AG04449 (cell line): ENCODE results near the gene ARHGEF33.

Experiments
- CTCF ChIA-PET: fragments of 350-600 bp; formaldehyde crosslinking; extraction: SDS; loops from one replicate; lab custom pipeline; 2021; ENCODE audit warnings: antibody characterized with exemption; lab: Yijun Ruan, JAX
- POLR2A ChIA-PET: fragments of 400-600, 350-600 bp; formaldehyde crosslinking; extraction: SDS; loops from one replicate; lab custom pipeline; 2020; ENCODE audit warnings: antibody characterized with exemption, inconsistent platforms; lab: Yijun Ruan, JAX
- DNase-seq: peaks from one replicate; pipeline ENCODE4 v3.0.0-alpha.2; 2010; ENCODE audit warnings: low read depth, low spot score
- H3K4me3 ChIP-seq: 2 replicates; pipeline ENCODE4 v1.5.1; 2011; ENCODE audit warnings: low read depth, mild to moderate bottlenecking, control low read depth, low read length
- CTCF ChIP-seq: IDR thresholded peaks from one replicate; pipeline ENCODE4 v1.5.1; 2011; ENCODE audit warnings: mild to moderate bottlenecking, moderate library complexity, low read length, control low read depth, inconsistent platforms; ENCODE audit not compliant: insufficient read depth; ENCODE audit errors: missing control alignments

Gene ARHGEF33

GRCh38 chr2:39013871-39014270 is 124.2 kb downstream of the ARHGEF33 start:
- TF ChIP-seq CTCF: no peak
- ChIA-PET POLR2A (no interaction called here), CTCF (interaction anchor here (1.5 kb wide), 1 partner anchor 66 kb away, joined by 4 read pairs; no protein-coding TSS in a partner anchor)
- H3K4me3 ChIP-seq: no peak overlapping the region
- no peak for DNase-seq

DNA sequence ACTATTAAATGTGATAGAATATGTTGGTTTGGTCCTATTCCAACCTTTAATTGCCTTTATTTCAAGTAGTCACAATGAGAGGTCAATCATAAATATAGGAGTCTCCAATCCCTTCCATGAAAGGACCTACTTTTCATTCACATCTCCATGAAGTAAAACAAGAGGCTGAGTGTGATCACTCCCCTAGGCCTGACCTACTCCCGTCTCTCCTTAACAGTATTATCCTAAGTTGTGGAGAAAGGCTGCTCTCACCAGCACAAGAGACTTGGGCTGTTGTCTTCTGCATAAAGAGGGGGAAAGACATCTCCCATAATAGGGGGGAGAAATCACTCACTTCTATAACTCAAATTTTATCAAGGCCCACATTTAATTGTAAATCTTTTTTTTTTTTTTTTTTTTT is 125.7 kb downstream of the ARHGEF33 start:
- no peak overlapping the region for H3K4me3 ChIP-seq
- CTCF ChIA-PET: no interaction called here
- POLR2A ChIA-PET: no interaction called here
- no peak for DNase-seq
- no peak for TF ChIP-seq CTCF

GRCh38 chr2:39017334-39017733 is 127.7 kb downstream of the ARHGEF33 start:
- CTCF ChIA-PET: interaction anchor here (1.7 to 2.1 kb wide), 2 partner anchors 18 to 212 kb away, joined by 5 to 7 read pairs; no protein-coding TSS in a partner anchor

DNA sequence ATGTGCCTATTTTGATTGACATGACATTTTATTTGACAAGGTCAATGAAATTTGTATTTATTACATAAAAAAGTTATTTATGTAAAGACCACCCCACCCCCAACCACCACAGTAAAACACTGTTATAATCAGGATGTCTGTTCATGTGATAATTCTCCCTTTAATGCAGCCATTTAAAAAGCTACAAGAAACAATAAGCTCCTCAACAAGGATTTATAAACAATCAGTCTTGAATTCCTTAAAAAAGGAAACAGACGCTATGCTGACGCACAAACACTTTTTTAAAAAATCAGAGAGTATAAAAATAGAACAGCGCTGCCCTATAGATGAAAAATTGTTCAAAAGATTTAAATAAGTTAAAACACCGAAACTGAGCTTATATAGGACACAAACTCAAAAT is 129.0 kb downstream of the ARHGEF33 start:
- CTCF ChIA-PET: interaction anchor here (1.1 to 2.1 kb wide), 6 partner anchors 9 to 211 kb away, joined by 3 to 7 read pairs (median 6); no protein-coding TSS in a partner anchor
- POLR2A ChIA-PET: interaction anchor here (1.2 kb wide), 1 partner anchor 267 kb away, joined by 3 read pairs; the partner anchor contains the start of gene SRSF7

More at GRCh38 chr2:39017334-39017733, 127.7 kb downstream of the ARHGEF33 start:
- DNase-seq: no peak
- TF ChIP-seq CTCF: no peak
- POLR2A ChIA-PET: no interaction called here
- no peak overlapping the region for H3K4me3 ChIP-seq

GRCh38 chr2:39020383-39020782 is 130.7 kb downstream of the ARHGEF33 start:
- POLR2A ChIA-PET: no interaction called here
- no peak for TF ChIP-seq CTCF
- no peak overlapping the region for H3K4me3 ChIP-seq
- CTCF ChIA-PET: interaction anchor here (0.8 to 1.0 kb wide), 2 partner anchors 38 to 208 kb away, joined by 3 read pairs; no protein-coding TSS in a partner anchor
- DNase-seq: no peak

More for the DNA sequence above, 129.0 kb downstream of the ARHGEF33 start:
- H3K4me3 ChIP-seq: no peak overlapping the region
- DNase-seq: no peak
- TF ChIP-seq CTCF: no peak

- DNase-seq: no peak
- ChIA-PET POLR2A (no interaction called here), CTCF (interaction anchor here (0.8 to 1.4 kb wide), 2 partner anchors 205 to 207 kb away, joined by 3 read pairs; no protein-coding TSS in a partner anchor)
- no peak overlapping the region for H3K4me3 ChIP-seq
- no peak for TF ChIP-seq CTCF
Observed at GRCh38 chr2:39022642-39023235, 133.1 kb downstream of the ARHGEF33 start.
